Measurements from ENCODE around the gene ATP2C2. TPM values are rescaled to one million over a fixed set of nuclear protein-coding genes. Genes with fewer than 3 reads are reported as not detected.

ATP2C2 gene
- polyA plus RNA-seq, 1 of the 3 experiments (the other 2 are of a cell fraction), result 0.33 TPM

GRCh38 chr16:84443166-84443802 lies 74.9 kb downstream of the ATP2C2 start:
- peaks cover 9% of the 10 kb centered on the region for H3F3A ChIP-seq (replicated peaks; ENCODE audit: insufficient read depth)
- no peaks in the 10 kb centered on the region for H3K9me3 ChIP-seq
- CTCF ChIA-PET, result interaction anchor here (1.0 kb wide), 1 partner anchor 40 kb away, joined by 3 read pairs; no protein-coding TSS in a partner anchor

More at GRCh38 chr16:84443166-84443802, 74.9 kb downstream of the ATP2C2 start:
- Histone ChIP-seq H3K4me1 (ENCODE audit: control insufficient read depth in 1 of 2, insufficient read depth in 2 of 2, low read depth in 1 of 2, low read length in 1 of 2) (peaks cover 0 to 5% of the 10 kb centered on the region in 2 experiments; a peak in 1 of 4 replicates), H4K20me1 (ENCODE audit: insufficient read depth) (no peaks in the 10 kb centered on the region), H3K79me2 (ENCODE audit: insufficient read depth) (no peaks in the 10 kb centered on the region), H3K9ac (no peak overlapping the region), H3K27ac (ENCODE audit: low read depth in 2 of 2, low read length in 1 of 2) (no peak overlapping the region), H2AFZ (ENCODE audit: low read depth) (no peak overlapping the region), H3K27me3 (ENCODE audit: insufficient read depth) (peaks cover 11% of the 10 kb centered on the region; the same call in 1 of the 2 replicates), H3K9me2 (no peaks in the 10 kb centered on the region), H3K4me2 (no peak overlapping the region), H3K36me3 (replicated peaks in 1 of 2; ENCODE audit: control insufficient read depth in 1 of 2, insufficient read depth in 2 of 2, low read length in 1 of 2) (no peaks in the 10 kb centered on the region), H3K4me3 (ENCODE audit: low read depth in 2 of 2, low read length in 1 of 2) (no peak overlapping the region)
- POLR2A ChIA-PET, result no interaction called here
- no peak for DNase-seq
- WGBS (ENCODE audit: low lambda C conversion rate), result 54% methylated on average over 11 of the region's 15 CpGs
- TF ChIP-seq POLR2AphosphoS5 (IDR thresholded peaks at IDR 0.05; ENCODE audit: low read depth, low read length) (no peak), FOSL2 (IDR thresholded peaks at IDR 0.05; ENCODE audit: borderline replicate concordance, low read depth) (no peak), CTCF (IDR thresholded peaks at IDR 0.05) (no peak), TEAD4 (IDR thresholded peaks at IDR 0.05; ENCODE audit: borderline replicate concordance, insufficient read depth) (no peak), RFX5 (IDR thresholded peaks at IDR 0.05; ENCODE audit: low read length) (no peak), IRF3 (IDR thresholded peaks at IDR 0.05; ENCODE audit: low read depth, low read length) (no peak), JUND (IDR thresholded peaks at IDR 0.05) (no peak), USF2 (IDR thresholded peaks at IDR 0.05; ENCODE audit: borderline replicate concordance, low read depth, low read length) (no peak), RCOR1 (IDR thresholded peaks at IDR 0.05; ENCODE audit: low read length) (no peak), GATA2 (CRISPR knock-in tag; IDR thresholded peaks at IDR 0.05) (no peak), NRF1 (IDR thresholded peaks at IDR 0.05; ENCODE audit: low read depth, low read length) (no peak), CHD2 (IDR thresholded peaks at IDR 0.05; ENCODE audit: low read length, partially characterized antibody) (no peak), REST (IDR thresholded peaks at IDR 0.05; ENCODE audit: low read depth, low read length) (no peak), MEF2A (IDR thresholded peaks at IDR 0.05; ENCODE audit: borderline replicate concordance, low read depth) (no peak), GABPA (IDR thresholded peaks at IDR 0.05; ENCODE audit: low read depth) (no peak), TCF12 (IDR thresholded peaks at IDR 0.05) (no peak), SIN3A (IDR thresholded peaks at IDR 0.05; ENCODE audit: borderline replicate concordance, low read depth, low read length) (no peak)

Measured in SK-N-SH (cell line).